ENCODE measurements around the gene GMCL2. TPM values are rescaled to one million over a fixed set of nuclear protein-coding genes. Genes with fewer than 3 reads are reported as not detected.
A peak's percentile ranks its signal among the peaks of the same experiment; 100 is the strongest.

GMCL2 gene
- total and polyA plus RNA-seq, 4 donors, result not detected

DNA sequence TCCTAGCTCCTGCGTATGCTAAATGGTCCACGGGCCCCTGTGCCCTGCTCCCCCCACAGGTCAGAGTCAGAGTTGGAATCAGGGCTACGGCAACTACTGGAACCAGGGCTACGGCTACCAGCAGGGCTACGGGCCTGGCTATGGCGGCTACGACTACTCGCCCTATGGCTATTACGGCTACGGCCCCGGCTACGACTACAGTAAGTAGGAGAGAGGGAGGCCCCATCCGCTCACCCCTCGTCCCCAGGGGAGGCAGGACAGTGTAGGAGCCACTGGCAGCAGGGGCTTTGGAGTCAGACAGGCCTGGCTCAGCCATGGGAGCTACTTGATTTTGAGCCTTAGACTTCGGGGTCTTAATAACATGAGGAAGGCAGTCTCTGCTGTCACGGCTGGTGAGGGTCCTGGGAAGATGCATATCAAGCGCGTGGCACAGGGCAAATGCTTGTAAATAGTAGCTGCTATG lies 22.9 kb upstream of the GMCL2 start:
- no peak overlapping the region for H3K4me3 ChIP-seq

DNA sequence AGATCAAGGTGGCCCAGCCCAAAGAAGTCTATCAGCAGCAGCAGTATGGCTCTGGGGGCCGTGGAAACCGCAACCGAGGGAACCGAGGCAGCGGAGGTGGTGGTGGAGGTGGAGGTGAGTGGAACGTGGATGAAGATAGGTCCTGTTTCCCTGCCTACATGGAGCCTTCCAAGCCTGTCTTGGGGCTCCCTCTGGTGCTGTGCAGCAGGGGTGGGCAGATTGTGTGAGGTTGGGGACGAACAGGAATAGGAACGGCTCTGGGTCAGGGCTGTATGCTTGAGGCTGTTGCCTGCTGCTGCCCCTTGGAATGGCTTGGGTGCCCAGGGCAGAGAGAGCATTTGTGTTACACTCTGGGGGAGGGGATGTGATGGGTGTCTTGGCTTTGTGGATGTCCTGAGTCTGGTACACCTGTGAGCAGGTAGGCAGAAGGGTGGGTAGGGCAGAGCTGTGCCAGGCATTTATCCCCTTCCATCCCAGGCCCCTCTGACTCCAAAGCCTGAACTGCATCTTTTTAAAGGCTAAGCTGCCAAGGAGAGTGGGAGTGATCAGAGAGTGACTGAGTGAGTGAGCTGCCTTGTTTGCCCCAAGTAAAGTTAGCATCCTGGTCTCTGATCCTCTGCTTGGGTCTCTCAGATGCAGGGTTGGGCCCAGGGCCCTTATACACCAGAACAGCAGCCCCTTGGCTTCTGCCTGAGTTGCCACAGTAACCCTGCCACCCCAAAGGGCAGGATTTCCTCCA lies 22.3 kb upstream of the GMCL2 start:
- Histone ChIP-seq H3K27me3 (ENCODE audit: control insufficient read depth in 3 of 3, insufficient read depth in 3 of 3, low read length in 2 of 3) (no peaks in the 10 kb centered on the region), H3K27ac (ENCODE audit: low read depth in 1 of 2, low read length in 1 of 2) (no peak overlapping the region), H3K9ac (ENCODE audit: insufficient read depth in 1 of 2, low read length in 2 of 2) (peak overlapping the region in 1 of 2 donors; percentile 0), H3K9me3 (ENCODE audit: control insufficient read depth in 4 of 4, insufficient read depth in 3 of 4, low read length in 3 of 4) (no peaks in the 10 kb centered on the region), H3K4me3 (no peak overlapping the region), H3K4me1 (ENCODE audit: control insufficient read depth in 5 of 5, insufficient read depth in 5 of 5, low read length in 5 of 5) (peaks cover 8 to 16% (median 12%) of the 10 kb centered on the region in 5 donors), H3K36me3 (ENCODE audit: control insufficient read depth in 4 of 4, insufficient read depth in 4 of 4, low read length in 4 of 4) (peaks cover 23 to 73% (median 67%) of the 10 kb centered on the region in 4 donors)
- TF ChIP-seq, protein P1, sequence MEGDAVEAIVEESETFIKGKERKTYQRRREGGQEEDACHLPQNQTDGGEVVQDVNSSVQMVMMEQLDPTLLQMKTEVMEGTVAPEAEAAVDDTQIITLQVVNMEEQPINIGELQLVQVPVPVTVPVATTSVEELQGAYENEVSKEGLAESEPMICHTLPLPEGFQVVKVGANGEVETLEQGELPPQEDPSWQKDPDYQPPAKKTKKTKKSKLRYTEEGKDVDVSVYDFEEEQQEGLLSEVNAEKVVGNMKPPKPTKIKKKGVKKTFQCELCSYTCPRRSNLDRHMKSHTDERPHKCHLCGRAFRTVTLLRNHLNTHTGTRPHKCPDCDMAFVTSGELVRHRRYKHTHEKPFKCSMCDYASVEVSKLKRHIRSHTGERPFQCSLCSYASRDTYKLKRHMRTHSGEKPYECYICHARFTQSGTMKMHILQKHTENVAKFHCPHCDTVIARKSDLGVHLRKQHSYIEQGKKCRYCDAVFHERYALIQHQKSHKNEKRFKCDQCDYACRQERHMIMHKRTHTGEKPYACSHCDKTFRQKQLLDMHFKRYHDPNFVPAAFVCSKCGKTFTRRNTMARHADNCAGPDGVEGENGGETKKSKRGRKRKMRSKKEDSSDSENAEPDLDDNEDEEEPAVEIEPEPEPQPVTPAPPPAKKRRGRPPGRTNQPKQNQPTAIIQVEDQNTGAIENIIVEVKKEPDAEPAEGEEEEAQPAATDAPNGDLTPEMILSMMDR (IDR thresholded peaks at IDR 0.05; ENCODE audit: control extremely low read depth, extremely low read depth), result no peak
- ATAC-seq (ENCODE audit: insufficient read depth, low FRiP score), result no peak
- no peak for DNase-seq
- 87 to 89% methylated on average over 8 of the region's 8 CpGs for WGBS, 2 donors

More for the DNA sequence above, 22.9 kb upstream of the GMCL2 start:
- Histone ChIP-seq H3K9ac (ENCODE audit: insufficient read depth in 1 of 2, low read length in 2 of 2) (no peak overlapping the region), H3K36me3 (ENCODE audit: control insufficient read depth in 4 of 4, insufficient read depth in 4 of 4, low read length in 4 of 4) (peaks cover 27 to 77% (median 73%) of the 10 kb centered on the region in 4 donors), H3K27me3 (ENCODE audit: control insufficient read depth in 3 of 3, insufficient read depth in 3 of 3, low read length in 2 of 3) (no peaks in the 10 kb centered on the region), H3K4me1 (ENCODE audit: control insufficient read depth in 5 of 5, insufficient read depth in 5 of 5, low read length in 5 of 5) (peaks cover 8 to 16% (median 12%) of the 10 kb centered on the region in 5 donors), H3K9me3 (ENCODE audit: control insufficient read depth in 4 of 4, insufficient read depth in 3 of 4, low read length in 3 of 4) (no peaks in the 10 kb centered on the region), H3K27ac (ENCODE audit: low read depth in 1 of 2, low read length in 1 of 2) (no peak overlapping the region)
- DNase-seq (no peak), ATAC-seq (ENCODE audit: insufficient read depth, low FRiP score) (no peak)
- 92 to 94% methylated on average over 18 of the region's 18 CpGs for WGBS, 2 donors
- TF ChIP-seq, protein P1 (IDR thresholded peaks at IDR 0.05; ENCODE audit: control extremely low read depth, extremely low read depth), result no peak

DNA sequence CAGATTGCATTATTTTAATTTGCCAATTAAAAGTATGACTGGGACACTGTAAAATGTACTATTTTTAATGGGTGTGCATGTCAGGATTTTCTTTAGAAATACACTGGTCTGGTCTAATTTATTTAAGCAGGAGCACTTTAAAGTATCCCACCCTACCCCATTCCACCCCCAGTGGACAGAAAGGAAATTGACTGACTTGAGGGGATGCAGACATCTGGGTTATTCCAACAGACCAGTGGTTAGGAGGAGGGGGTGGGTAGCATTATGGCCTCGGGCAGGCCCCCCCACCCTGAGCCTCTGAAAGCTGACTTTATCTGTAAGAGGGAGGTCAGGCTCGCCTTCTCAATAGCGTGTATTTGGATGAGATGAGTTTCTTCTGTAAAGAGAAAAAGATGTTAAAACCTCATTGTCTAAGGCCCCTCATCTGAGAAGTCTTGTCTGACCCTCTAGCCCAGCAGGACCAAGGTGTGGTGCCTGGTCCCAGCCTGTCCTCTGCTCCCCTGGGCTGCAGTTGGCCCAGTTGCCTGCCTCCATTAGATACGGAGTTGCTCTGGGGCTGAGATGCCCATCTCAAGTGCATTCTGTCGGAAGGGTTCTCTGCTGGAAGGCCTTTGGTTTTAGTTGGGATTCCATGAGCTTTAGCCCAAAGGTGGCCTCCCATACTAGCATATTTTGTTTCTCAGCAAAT lies 21.5 kb upstream of the GMCL2 start:
- H3K36me3 ChIP-seq (ENCODE audit: control insufficient read depth in 4 of 4, insufficient read depth in 4 of 4, low read length in 4 of 4), result peaks cover 18 to 65% (median 60%) of the 10 kb centered on the region in 4 donors

More for the DNA sequence above, 21.5 kb upstream of the GMCL2 start:
- Histone ChIP-seq H3K27me3 (ENCODE audit: control insufficient read depth in 3 of 3, insufficient read depth in 3 of 3, low read length in 2 of 3) (no peaks in the 10 kb centered on the region), H3K9me3 (ENCODE audit: control insufficient read depth in 4 of 4, insufficient read depth in 3 of 4, low read length in 3 of 4) (no peaks in the 10 kb centered on the region), H3K4me1 (ENCODE audit: control insufficient read depth in 5 of 5, insufficient read depth in 5 of 5, low read length in 5 of 5) (peaks cover 8 to 19% (median 12%) of the 10 kb centered on the region in 5 donors), H3K27ac (ENCODE audit: low read depth in 1 of 2, low read length in 1 of 2) (no peak overlapping the region), H3K4me3 (no peak overlapping the region), H3K9ac (ENCODE audit: insufficient read depth in 1 of 2, low read length in 2 of 2) (no peak overlapping the region)
- TF ChIP-seq, protein P1 (IDR thresholded peaks at IDR 0.05; ENCODE audit: control extremely low read depth, extremely low read depth), result no peak
- ATAC-seq (ENCODE audit: insufficient read depth, low FRiP score) (no peak), DNase-seq (no peak)
- WGBS, 2 donors, result 84 to 91% methylated on average over 5 of the region's 5 CpGs

Data from lung (tissue), 12 donors.